CD4-positive, alpha-beta T cell treated with Interleukin-2 at 100 ng/mL for 4 hours (primary cell): ENCODE data around the gene PPP1R3G.
"Not testable (repeated sequence)": the region's sequence is repeated elsewhere in the genome, so short reads cannot be mapped to it uniquely, and the experiment has no call there.

ENCODE experiments used
- DNase-seq: peaks from one replicate; pipeline ENCODE4 v3.0.0-alpha.2; 2020; ENCODE audit warnings: low spot score

PPP1R3G gene

DNA sequence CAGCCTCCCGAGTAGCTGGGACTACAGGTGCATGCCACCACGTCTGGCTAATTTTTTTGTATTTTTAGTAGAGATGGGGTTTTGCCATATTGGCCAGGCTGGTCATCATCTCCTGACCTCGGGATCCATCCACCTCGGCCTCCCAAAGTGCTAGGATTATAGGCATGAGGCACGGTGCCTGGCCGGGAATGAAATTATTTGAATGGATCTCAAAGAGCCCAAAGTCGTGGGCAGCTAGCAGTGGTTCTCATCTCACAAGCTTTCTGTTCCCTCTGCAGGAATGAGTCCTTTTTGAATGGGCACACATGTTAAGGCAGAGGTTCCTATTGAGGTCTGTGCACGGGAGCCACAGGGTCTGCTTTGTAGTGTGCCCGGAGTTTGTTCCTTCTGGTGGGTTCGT lies 34.9 kb downstream of the PPP1R3G start:
- no peak for DNase-seq

DNA sequence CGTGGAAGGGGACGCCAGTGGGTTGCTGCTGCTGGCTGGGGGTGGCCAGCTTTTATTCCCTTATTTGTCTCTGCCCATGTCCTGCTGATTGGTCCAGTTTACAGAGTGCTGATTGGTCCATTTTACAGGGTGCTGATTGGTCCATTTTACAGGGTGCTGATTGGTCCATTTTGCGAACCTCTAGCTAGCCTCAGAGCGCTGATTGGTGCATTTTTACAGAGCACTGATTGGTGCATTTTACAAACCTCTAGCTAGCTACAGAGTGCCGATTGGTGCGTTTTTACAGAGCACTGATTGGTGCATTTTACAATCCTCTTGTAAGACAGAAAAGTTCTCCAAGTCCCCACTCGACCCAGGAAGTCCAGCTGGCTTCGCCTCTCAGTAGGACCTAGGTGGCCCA lies 35.4 kb downstream of the PPP1R3G start:
- DNase-seq = not testable (repeated sequence)

DNA sequence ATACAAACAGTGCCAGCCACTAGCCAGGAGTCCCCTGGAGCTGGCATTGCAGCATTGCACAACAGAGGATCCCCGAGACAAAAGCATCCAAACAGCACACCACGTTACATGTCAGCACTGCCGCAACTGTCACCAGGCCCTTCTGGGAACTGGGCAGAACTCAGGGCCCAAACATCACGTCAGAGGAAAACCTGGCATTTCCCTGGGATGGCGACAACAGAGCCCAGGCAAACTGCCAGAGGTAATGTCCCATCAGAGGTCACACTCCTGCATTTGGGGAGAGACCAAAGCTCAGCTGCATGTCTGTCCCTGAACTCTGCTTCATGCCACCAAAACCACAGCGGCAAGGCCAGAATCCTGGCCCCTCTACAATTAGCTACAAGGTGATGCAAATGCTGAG lies 36.3 kb downstream of the PPP1R3G start:
- no peak for DNase-seq

DNA sequence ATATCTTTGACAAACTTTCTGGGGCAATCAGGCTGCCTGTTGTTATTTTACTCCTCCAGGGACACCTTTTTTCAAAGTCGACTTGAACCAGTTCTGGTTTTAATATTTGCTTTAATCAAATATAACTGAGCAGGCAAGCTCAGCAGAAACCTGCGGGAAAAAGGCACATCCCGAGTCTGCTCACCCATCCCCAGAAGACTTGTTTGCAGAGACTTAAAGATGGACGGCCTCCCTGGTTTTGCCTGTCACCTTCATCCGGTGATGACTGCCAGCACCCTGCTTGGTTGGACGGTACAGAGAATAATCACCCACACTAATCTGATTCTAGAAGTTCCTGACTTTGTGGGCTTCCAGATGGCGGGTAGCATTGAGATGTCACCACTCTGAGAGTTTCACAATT lies 36.8 kb downstream of the PPP1R3G start:
- no peak for DNase-seq

DNA sequence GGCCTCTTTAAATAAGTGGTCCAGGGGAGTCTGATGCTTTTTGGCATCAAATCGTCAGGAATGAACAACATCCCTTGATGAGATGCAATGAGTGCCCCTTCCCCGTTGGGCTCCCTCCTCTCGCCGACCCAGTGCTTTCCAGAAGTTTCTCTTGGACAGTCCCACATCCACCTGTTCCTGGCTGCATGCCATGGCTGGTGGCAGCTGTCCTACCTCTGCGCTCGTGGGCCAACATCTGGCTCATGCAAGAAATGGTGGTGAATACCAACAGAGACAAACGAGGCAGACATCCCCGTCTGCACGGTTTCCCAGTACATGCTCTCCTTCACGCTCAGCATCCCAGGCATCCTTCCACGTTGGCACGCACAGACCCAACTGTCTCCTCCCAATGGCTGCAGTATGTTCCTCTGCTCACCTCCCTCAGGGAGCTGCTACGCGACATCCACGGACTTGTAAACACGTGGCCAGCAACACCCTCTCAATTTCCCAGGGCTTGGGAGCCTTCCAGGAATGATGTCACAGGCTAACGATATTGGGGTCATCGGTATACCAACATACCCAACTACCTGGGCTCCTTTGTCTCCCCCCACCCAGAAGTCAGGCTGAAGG lies 37.5 kb downstream of the PPP1R3G start:
- DNase-seq = no peak

DNA sequence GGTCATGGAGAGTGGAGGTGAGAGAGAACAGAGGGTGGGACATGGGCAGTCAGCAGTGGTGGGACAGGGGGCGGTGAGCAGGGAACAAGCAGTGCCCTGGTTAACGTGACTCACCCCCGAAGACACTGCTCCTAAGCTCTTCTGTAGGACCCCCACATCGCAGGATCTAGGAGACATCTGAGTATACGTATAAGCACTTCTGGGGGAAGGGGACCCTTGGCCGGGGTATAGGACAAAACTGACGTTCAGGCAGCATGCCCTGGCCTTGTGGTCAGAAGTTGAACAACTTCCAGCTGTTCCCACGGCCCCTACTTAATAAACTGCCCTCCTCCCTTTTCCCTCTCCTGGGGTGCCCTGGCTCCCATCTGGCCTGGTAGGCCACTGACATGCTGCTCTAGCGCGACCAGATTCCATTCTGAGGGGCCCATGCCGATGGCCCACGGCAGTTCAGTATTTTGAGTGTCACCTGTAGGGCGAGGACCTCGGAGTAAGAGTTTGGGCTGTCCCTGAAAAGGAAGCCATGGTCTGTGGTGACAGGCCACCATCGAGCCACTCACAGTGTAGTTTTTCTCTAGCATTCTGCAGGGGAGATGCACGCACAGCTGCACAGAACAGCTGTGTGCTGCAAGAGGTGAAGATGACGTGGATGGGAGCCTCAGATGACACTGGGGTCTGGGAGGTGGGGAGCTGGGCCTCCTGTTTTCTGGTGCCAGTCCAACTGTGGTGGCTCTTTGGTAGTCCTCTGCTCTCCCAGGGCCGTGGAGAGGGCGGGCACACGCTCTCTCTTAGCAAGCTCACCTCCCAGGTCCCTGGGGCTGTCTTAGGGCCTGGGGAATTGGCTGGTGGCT lies 38.4 kb downstream of the PPP1R3G start:
- DNase-seq = no peak

DNA sequence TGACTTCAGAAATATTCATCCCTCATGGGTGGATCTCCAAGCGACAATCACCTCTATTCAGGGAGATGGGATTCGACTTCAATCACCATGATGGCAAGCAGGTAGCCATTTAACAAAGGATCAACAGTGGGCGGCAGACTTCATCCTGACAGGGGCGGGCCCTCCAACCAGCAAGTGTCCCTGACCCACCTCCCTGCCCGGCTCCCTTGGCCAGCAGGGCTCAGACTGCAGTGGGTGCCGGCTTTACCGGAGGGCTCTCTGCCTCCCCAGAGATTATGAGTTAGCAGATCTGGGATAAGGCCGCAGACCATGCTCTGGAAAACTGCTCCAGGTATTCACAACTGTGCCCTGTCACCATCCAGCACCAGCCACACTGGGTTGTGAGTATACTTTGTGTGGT lies 39.4 kb downstream of the PPP1R3G start:
- no peak for DNase-seq

DNA sequence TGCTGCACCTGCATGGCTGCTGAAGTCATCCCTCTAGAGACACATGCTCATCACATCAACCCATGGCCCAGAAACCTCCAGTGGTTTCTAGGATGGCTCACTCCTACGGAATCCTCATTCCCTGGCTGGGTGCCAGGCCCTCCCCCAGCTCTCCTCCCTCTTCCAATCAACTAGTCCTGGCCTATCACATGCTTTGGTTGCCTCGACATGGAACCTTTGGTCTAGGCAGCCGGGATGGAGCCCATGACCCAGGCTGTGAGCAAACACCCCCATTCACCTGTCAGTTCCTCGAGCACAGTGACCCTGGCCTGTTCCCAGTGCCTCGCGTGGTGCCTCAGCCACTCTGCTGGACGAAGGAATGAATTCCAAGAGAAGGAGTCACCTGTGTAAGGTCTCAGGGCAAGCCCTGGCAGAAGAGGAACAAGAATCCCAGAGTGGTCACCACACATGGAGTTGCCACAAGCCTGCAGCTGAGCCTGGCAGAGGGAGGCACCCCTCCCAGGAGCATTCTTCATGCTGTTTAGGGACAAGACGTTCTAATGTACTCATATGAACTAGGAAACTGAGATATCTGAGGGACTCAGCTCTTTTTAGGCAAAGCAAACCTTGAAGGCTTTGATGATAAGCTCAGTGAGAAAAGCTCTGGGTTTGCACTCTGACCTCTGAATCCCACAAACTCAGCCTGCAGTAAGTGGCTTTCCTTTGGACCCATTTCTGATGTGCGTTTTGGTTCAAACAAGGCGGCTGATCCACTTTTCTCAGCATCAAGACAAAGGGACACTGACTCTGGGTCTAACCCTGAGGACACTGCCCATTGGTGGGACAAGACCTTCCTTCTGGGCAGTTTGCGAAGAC lies 40.2 kb downstream of the PPP1R3G start:
- DNase-seq = no peak

DNA sequence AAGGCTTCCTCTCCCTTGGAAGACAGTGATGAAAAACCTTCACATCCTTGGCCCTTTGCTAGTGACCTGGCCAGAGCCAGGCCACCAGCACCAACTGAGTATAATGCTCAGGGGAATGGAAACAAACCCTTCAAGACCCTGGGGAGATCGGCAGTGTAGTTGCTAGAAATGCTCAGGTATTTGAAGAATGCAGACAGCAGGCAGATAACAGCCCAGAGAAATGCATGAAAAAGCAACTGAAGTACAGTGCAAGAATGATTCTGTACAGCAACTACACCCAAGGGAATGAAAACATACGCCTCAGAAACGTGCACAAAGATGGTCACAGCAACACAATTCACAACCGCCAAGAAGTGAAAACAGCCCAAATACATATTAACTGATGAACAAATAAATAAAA lies 41.1 kb downstream of the PPP1R3G start:
- no peak for DNase-seq

DNA sequence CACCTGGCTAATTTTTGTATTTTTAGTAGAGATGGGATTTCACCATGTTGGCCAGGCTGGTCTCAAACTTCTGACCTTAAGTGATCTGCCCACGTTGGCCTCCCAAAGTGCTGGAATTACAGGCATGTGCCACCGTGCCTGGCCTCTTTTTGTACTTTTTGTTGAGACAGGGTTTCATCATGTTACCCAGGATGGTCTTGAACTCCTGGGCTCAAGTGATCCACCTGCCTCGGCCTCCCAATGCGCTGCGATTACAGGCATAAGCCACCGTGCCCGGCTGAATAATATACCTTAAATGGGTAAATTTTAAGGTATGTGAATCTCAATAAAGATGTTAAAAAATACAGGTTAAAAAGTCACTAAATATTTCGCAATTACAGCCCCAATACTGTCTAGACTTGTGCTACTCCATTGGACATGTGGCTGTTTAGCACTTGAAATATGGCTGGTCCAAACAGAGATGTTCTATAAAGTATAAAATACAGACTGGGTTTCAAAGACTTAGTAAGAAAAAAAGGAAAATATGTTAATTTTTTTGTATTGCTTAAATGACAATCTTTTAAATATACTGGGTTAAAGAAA lies 42.1 kb downstream of the PPP1R3G start:
- no peak for DNase-seq

DNA sequence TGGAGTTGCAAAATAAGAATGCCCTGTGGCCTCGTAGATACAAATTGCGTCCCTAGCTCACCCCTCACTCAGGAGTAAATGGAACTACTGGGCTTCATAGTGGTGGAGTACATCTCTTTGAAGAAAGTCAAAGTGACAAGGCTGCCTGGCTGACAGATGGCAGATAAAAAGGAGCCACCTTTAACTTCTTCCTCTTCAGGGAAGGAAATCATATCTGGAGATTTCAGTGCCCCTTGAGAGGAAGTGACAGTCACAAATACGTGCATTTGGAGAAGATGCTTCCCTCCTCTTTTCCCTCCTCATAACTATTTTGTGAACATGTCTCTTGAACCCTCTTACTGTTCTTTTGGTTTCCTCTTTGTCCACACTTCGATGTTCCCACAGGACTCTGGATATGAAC lies 43.2 kb downstream of the PPP1R3G start:
- no peak for DNase-seq

DNA sequence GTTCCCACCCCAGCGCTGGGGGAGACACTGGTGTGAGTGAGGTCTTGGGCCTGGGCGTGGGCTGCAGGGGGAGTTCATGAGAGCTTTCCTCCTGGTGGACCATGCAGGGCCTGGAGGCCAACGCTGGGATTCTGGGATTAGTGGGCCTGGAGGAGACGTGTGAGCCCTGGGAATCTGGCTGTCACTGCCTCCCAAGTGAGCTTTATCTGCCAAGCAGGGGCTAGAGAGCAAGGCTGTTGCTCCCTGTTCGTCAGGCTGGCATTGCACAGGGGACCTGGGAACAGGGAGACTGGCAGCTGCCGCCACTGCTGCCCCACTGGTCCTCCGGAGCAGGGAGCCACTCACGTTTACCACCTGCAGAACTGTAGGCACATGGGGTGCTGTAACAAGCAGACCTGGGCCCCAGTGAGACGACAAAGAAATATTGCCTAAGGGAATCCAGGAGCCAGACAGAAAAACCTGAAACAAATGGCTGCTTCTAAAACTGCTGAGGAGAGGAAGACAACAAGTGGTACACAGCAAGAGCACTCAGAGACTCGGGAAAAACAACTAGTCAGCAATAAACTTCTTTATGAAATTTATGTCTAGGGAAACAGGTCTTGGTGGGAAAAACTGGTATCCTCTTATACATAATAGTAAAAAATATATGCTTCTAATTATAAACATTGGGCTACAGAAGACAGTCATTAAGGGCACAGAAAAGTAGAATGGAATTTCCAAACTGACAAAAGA lies 45.2 kb downstream of the PPP1R3G start:
- DNase-seq = no peak

DNA sequence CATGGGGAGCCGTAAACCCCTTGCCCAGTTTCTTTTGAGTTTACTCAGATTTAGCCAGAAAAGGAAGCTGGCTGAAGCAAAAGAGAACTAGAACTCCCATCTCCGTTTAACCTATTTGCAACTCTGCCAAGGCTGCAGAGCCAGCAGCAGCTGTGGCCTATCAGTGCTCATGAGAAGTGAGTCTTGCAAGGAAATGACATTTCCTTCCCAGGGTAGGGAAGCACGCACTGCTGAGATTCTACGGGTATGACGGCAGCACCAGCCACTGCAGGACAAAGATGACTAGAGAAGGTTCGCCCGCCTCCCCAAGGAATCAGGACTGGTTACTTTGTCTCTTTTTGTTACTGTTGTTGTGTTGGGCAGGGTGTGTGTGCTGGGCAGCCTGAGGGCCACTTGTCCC lies 47.6 kb downstream of the PPP1R3G start:
- DNase-seq = no peak

DNA sequence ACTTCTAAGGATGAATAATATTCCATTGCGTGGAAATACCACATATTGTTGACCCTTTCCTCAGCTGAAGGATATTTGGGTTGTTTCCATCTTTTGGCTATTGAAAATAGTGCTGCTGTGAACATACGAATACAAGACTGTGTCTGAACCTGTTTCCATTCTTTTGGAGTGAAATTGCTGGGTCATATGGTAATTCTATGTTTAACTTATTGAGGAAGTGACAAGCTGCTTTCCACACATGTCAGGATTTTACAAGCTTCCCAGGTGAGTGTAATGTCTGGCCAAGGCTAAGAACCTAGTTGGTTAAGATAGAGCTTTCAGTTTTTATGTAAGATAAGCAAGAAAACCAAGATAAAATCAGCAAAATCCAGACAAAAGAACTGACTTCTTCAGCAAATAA lies 48.8 kb downstream of the PPP1R3G start:
- no peak for DNase-seq

DNA sequence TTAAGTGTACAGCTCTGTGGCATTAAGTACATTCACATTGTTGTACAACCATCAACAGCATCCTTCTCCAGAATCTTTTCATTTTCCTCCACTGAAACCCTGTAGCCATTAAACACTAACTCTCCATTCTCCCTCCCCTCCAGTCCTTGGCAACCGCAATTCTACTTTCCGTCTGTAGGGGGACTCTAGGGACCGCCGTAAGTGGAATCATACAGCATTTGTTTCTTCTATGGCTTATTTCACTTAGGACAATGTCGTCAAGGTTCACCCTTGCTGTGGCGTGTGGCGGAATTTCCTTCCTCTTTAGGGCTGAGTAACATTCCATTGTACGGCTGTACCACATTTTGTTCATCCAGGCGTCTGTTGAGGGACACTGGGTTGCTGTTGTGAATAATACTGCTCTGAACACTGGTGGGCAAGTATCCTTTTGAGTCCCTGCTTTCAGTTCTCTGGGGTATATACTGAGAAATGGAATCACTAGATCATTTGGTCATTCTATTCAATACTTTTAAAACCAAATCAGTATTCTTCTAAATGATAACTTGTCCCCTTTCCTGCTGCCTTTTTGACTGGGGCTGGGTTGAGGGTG lies 50.7 kb downstream of the PPP1R3G start:
- peak; percentile 46 for DNase-seq

DNA sequence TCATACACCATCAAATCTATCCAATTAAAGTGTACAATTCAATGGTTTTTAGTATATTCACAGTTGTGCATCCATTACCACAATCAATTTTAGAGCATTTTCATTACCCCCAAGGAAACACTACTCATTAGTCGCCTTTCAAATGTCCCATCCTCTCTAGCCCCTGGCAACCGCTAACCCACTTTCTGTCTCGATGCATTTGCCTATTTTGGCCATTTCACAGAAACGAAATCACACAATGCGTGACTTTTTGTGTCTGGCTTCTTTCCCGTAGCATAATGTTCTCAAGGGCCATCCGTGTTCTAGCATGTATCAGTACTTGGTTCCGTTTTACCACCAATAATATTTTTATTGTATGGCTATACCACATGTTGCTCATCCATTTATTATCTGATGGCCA lies 51.7 kb downstream of the PPP1R3G start:
- DNase-seq = no peak
